ENCODE results near the gene DIP2A.

The DIP2A gene

GRCh38 chr21:46597896-46598343 is 139.2 kb downstream of the DIP2A start:
- no peak for DNase-seq (ENCODE audit: low read depth)

- DNase-seq (ENCODE audit: low read depth): peak; percentile 88
These were observed 140.2 kb downstream of the DIP2A start for GRCh38 chr21:46598581-46599572.

GRCh38 chr21:46600305-46600704 is 141.6 kb downstream of the DIP2A start:
- DNase-seq (ENCODE audit: low read depth): no peak

GRCh38 chr21:46600978-46601377 is 142.3 kb downstream of the DIP2A start:
- DNase-seq (ENCODE audit: low read depth): no peak

- DNase-seq (ENCODE audit: low read depth): no peak
These were observed 144.5 kb downstream of the DIP2A start for GRCh38 chr21:46603228-46603627.

GRCh38 chr21:46604329-46604974 is 145.8 kb downstream of the DIP2A start:
- no peak for DNase-seq (ENCODE audit: low read depth)

GRCh38 chr21:46604975-46605766 is 146.5 kb downstream of the DIP2A start, which contains the start of gene S100B:
S100B (minus strand) TSS chr21:46605082; CDS start chr21:46602415, 2,667 bp downstream.
- no peak for DNase-seq (ENCODE audit: low read depth)

GRCh38 chr21:46605767-46606426 is 147.2 kb downstream of the DIP2A start:
- no peak for DNase-seq (ENCODE audit: low read depth)

GRCh38 chr21:46606427-46606813 is 147.7 kb downstream of the DIP2A start:
- DNase-seq (ENCODE audit: low read depth): no peak

- DNase-seq (ENCODE audit: low read depth): no peak
These were observed 148.9 kb downstream of the DIP2A start for GRCh38 chr21:46607636-46608035.

GRCh38 chr21:46608672-46609111 is 150.0 kb downstream of the DIP2A start:
- no peak for DNase-seq (ENCODE audit: low read depth)

GRCh38 chr21:46610018-46610701 is 151.5 kb downstream of the DIP2A start:
- DNase-seq (ENCODE audit: low read depth): no peak

- no peak for DNase-seq (ENCODE audit: low read depth)
These were observed 154.7 kb downstream of the DIP2A start for GRCh38 chr21:46613391-46613790.

- no peak for DNase-seq (ENCODE audit: low read depth)
These were observed 157.4 kb downstream of the DIP2A start for GRCh38 chr21:46616050-46616449.

GRCh38 chr21:46616656-46617055 is 158.0 kb downstream of the DIP2A start:
- no peak for DNase-seq (ENCODE audit: low read depth)

GRCh38 chr21:46617267-46618051 is 158.8 kb downstream of the DIP2A start:
- DNase-seq (ENCODE audit: low read depth): peak; percentile 87

- DNase-seq (ENCODE audit: low read depth): peak; percentile 54
These were observed 160.2 kb downstream of the DIP2A start for GRCh38 chr21:46618738-46619379.
